GM10266 (cell line): ENCODE measurements around the gene ROPN1B.

ENCODE experiments used
- DNase-seq: peaks from one replicate; pipeline ENCODE4 v3.0.0; 2012; ENCODE audit errors: extremely low spot score
- CTCF ChIP-seq: IDR thresholded peaks from 2 replicates; pipeline ENCODE4 v1.5.1; 2012; ENCODE audit warnings: mild to moderate bottlenecking, low read depth; ENCODE audit not compliant: control insufficient read depth, insufficient read depth; ENCODE audit errors: missing control alignments

ROPN1B gene

GRCh38 chr3:126008219-126008618 lies 39.2 kb downstream of the ROPN1B start:
- no peak for TF ChIP-seq CTCF
- DNase-seq = no peak

DNA sequence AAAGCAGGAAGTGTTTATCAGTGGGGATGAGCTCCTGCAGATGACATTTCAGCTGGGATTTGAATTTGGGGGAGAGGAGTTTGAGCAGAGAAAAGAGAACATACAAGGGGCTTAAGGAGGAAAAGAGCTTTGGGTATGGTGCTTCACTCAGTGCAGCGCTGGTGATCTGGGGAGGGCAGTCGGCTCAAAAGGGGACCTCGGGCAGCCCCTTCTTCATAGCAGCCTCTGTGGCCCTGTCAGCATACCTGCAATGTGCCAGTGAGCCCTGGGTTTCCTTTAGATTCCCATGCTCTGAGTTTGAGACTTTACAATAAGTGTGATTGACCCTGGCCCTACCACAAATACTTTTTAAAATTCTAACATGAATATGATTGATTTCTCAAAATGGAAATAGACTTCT lies 40.2 kb downstream of the ROPN1B start:
- no peak for TF ChIP-seq CTCF
- DNase-seq = no peak

GRCh38 chr3:126013751-126014156 lies 44.8 kb downstream of the ROPN1B start:
- DNase-seq = no peak
- TF ChIP-seq CTCF = no peak

DNA sequence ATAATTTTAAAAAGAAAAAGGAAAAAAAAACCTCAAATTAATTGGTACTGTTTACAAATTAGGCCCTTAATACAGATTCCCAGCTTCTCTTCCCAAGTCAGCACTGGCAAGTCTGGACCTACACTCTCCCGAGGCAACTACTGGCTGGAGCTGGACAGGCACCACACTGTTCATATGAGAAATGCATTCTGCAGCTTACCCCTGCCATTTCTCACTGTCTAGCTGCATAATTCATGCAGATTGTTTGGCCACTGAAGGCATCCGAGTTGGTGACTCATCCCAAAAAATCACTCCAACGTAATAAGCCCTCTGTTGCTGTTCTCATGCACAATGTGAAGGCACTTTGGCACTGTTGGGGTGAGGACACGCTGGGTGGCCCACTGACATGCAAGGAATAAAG lies 45.3 kb downstream of the ROPN1B start:
- DNase-seq = no peak
- no peak for TF ChIP-seq CTCF

DNA sequence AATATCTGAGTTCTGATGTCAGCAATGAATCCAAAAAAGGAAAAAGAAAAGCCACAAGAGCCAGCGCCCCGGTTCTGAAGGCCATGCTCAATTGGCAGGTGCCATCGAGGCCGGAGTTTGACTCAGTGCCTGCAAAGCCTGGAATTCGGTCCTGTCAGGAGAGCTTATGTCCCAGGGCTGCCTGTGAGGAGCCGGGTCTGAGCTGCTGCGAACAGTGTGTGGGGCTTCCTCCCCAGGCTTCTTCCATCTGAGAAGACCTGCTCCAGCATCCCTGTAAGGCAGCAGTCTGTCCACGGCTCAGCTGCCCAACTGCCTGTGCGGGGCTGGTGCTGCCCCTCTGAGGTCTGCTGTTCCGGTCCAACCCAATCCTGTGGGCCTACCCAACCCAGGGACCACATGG lies 46.1 kb downstream of the ROPN1B start:
- TF ChIP-seq CTCF = no peak
- DNase-seq = no peak

DNA sequence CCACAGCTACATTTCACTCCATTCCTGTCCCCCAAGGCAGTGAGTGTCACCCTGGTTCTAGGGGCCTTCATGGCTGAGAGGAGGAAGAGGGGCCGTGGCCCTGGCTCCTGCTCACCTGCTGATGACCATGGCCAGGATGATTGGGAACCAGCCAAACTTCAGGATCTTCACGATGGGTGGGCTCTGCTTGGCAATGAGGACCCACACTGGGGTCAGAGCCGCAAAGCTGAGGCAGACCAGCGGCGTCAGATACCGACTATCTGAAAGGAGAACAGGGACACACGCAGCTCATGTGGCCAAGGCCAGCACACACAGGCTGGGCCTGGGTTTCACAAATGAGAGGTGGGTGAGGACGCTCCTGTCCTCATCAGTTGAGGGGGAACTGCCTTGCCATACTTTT lies 47.6 kb downstream of the ROPN1B start:
- TF ChIP-seq CTCF = no peak

DNA sequence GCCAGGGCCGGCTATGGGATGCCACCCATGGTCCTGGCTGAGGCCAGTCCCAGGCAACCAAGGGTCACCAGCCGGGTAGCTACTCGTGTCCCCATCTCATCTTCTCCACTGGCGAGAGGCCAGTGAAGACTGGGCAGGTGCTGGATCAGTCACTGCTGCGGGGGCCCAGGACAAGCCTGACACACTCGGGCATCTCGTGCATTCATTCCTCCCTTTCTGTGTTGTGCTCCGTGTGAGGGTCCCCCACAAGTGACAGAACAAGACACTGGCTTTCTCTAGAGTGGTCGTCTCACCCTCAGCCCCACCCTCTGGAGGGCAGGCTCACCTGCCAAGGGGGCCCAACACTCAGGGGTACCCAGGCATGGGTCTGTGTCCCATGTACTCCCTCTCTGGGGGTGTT lies 48.4 kb downstream of the ROPN1B start:
- no peak for DNase-seq
- TF ChIP-seq CTCF = no peak

More for the DNA sequence above, 47.6 kb downstream of the ROPN1B start:
- DNase-seq = no peak
